Activated CD8-positive, alpha-beta memory T cell treated with anti-CD3 and anti-CD28 coated beads, Interleukin-2, amount 50 U/mL, for 48 hours (primary cell): Measurements from ENCODE around the gene SHC2.
"Not testable (repeated sequence)": the region's sequence is repeated elsewhere in the genome, so short reads cannot be mapped to it uniquely, and the experiment has no call there.

Experiments used
- DNase-seq: peaks from one replicate; pipeline ENCODE4 v3.0.0-alpha.2; 2020

The SHC2 gene

DNA sequence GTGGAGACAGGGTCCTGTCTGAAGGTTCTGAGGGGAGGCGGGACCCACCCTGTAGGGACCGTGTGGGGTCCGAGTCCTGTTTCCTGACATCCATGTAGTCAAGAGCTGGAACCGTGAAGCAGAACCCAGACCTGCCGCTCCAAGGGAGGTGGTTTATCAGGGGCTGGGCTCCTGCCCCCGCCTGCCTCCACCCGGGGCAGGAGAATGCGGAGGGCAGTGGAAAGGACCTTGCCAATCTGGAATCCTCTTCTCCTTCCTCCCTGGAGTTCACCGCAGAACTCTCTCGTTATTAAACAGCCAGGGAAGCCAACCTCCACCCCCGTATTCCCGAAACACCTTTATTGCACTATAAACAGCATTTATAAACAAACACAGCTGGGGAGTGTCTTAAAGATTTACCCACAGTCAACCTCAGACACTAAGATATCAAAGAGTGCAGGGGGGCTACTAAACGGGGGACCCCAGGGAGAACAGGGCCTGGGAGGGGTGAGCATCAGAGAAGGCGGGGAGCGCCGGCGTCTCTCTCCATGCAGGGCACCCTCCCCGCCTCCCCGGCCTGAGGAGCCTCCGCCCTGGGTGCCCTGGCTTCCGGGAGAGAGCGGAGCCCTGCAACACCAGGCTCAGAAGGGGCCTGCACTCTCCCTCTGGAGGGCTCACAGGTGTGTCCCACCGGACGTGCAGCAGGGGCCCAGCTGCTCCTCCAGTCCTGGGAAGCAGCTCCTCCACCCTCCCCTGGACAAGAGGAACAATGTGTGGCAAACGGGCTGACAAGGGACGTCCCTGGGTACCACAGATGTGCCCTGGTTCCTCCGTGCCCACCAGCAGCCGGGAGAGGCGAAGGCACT, 55.5 kb downstream of the SHC2 start:
- no peak for DNase-seq

DNA sequence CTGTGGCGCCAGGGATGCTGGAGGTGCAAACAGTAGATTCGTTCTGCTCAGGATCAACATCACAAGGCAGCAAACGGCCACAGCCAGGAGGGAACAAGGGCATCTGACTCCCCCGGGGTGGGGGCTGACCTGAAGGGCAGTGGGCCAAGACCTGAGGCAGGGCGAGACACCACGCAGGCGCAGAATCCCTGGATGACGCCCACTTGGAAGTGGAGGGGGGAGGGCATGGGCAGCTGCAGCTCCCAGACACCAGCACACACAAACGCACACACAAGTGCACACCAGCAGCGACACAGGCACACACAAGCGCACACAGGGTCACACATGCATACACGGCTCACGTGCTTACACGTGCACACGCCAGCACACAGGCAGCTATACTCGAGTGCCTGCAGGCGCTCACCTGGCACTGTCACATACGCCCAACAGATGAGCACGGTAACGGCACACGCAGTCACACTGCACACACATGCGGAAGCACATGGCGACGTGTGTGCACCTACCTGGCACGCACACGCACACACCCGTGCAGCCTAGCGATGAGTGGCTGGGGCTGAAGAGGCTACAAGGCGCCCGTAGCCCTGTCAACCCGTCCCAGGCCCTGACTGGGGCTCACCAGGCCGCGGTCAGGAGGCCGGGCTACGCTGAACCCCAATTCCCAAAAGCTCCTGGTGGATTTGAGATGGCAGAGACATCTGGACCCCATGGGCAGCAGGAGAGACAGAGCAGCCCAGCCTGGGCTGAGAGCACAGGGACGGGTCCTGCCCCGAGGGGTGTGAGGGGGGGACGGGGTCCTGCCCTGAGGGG, 57.4 kb downstream of the SHC2 start:
- no peak for DNase-seq

DNA sequence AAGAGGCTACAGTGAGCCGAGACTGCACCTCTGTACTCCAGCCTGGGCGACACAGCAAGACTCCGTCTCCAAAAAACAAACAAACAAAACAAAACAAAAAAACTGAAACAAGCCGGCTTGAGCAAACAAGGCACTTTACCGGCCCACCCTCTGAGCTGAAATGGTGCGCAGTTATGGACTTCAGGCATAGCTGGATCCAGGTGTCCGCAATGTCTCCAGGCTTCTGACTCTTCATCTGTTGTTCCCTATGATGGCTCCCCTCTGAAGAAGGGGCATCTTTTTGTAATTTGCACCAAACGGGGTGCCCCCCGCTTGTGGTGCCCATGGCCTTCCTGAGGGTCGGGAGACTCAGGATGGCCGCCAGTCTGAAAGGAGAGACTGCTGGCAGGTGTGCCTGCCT, 58.0 kb downstream of the SHC2 start:
- no peak for DNase-seq

DNA sequence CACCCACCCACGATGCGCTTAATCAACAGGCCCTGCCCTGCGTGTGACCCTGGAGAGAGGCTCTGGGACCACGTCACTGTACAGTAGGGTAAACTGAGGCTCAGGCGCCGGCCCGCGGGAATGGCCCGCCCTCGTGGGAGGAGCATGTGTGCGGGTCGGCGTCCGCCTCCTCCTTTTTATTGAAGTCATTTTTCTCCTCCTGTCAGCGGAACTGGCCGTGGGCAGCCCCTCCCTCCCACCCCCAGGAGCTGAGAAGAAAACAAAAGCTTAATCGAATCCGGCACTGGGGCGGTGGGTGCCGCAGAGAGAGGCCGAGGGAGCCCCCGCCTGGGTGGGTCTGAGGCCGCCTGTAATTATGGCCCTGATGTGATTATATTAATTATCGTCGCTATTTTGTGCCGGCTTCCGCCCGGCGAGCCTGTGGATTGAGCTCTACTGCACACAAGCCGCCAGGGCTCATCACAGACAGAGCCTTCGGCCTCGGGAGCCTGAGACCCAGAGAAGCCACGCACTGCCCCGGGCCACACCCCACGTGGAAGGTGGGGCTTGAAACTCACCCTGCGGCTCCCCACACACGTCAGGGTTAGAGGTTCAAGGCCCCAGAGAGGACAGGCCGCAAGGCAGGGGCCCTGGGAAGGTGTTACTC, 58.8 kb downstream of the SHC2 start:
- DNase-seq: no peak

DNA sequence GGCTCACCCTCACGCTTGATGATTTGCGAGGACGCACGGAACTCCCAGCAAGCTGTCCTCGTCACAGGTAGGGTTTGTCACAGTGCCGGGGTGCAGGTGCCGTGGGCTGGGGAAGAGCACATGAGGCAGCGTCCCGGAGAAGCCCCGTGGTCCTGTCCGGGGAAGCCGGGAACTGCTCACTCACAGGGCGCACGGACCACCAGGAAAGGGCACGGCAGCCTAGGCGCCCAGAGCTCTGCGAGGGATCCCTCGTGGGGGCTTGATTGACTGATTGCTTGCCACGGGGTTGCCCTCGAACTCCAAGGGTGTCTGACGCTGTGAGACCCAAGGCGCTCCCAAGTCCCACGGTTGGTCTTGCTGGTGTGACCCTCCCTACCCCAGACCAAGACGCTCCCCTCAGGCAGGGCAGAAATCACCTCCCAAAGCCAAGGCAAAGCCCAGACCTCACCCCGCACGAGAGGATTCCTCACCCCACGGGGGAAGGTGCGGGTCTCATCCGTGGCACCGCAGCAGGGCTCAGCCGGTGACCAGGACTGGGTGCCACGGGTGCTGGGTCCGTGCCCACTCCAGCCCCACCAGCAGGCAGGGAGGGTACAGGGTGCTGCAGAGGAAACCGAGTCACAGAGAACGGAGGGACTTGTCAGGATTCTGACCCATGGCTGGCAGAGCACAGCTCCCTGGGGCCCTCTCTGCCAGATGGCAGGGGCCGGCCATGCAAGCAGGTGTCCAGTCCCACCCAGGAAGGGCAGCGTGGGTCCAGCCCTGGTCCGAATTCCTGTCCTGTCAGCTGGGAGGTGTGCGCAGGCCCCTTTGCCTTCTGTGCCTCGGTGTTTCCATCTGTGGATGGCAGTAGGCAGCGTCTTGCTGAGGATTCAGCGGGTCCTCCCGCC, 59.6 kb downstream of the SHC2 start:
- DNase-seq: no peak

DNA sequence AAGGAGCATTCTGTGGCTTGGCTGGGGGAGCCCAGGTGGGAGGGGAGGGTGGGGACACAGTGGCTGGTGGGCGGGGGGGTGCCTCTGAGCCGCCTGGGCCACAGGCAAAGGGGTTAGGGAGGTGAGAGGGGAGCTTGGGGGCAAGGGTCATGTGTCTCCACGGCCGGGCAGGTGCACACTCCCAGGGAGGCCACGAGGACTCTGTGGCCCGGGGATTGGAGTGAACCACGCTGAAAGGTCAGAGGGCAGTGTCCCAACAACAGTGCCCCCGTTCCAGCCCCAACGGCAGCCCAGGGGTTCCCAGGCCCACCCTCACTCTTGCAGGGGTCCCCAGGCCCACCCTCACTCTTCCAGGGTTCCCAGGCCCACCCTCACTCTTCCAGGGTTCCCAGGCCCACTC, 61.5 kb downstream of the SHC2 start:
- no peak for DNase-seq

DNA sequence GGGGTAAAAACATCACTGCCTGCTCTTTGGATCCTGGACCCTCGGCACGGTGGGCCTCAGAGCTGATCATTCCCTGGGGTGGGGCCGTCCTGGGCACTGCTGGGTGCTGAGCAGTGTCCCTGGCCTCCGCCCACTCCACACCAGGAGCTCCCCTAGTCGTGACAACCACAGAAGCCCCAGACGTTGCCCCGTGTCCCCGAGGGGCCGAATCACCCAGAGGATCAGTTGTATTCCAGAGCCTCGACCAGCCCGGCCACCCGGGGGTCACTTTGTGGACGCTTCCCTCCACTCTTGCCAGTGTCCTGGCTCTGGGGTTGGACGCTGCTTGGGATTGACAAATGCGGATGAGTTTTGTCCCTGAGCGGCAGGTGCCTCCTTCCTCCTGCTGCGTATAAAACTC, 62.1 kb downstream of the SHC2 start:
- DNase-seq: no peak

DNA sequence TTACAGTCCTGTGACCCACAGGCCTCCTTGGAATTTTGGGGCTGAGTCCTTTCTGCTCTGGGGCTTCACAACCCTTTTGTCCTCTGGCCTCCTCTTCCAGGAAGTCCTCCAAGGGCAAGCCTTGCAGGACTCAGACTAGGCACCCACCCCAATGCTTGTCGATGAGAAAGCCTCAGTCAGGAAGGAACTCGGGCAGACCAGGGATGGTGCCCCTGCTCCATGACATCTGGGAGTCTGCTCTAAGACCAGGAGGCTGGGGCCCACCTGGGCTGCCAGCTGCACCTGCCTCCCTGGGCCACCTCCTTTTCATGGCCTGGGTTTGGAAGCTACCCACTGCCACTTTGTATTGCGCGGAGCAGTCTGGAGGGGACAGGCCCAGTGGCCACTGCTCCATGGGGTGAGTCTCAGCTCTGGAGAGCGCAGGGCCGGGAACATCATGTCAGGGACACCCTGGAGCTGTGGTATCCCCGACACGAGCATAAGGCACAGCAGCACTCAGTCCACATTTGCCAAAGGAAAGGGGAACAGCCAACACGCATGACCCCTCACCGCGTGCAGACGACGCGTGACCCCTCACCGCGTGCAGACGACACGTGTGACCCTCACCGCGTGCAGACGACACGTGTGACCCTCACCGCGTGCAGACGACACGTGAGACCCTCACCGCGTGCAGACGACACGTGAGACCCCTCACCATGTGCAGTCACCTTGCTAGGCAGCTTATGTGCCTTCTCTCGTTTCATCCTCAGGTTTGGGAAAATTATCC, 62.7 kb downstream of the SHC2 start:
- no peak for DNase-seq

DNA sequence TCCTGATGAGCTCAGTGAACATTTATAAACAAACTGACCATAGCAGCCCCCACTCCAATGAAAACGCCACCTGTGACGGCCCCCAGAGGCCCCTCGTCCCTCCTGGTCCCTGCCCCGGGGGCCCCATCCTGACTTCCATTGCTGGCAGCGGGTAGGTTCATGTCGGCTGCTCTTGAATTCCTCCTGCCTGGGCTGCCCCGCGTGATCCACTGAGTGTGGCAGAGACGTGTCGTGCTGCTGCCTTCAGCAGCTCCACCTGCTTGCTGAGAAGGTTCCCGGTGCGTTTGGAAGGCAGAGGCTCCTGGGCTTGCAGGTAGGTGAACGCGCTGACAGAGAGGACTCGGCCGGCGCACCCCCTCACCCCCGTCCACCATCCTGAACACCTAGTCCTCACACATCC, 63.5 kb downstream of the SHC2 start:
- DNase-seq: no peak

DNA sequence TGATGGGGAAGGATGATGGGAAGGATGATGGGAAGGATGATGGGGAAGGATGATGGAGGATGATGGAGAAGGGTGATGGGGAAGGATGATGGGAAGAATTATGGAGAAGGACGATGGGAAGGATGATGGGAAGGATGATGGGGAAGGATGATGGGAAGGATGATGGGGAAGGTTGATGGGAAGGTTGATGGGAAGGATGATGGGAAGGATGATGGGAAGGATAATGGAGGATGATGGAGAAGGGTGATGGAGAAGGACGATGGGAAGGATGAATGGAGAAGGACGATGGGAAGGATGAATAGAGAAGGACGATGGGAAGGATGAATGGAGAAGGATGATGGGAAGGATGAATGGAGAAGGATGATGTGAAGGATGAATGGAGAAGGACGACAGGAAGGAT, 65.4 kb downstream of the SHC2 start:
- DNase-seq: no peak

DNA sequence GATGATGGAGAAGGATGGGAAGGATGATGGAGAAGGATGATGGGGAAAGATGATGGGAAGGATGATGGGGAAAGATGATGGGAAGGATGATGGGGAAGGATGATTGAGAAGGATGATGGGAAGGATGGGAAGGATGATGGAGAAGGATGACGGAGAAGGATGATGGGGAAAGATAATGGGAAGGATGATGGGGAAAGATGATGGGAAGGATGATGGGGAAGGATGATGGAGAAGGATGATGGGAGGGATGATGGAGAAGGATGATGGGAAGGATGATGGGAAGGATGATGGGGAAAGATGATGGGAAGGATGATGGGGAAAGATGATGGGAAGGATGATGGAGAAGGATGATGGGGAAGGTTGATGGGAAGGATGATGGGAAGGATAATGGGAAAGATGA, 66.0 kb downstream of the SHC2 start:
- DNase-seq: not testable (repeated sequence)

DNA sequence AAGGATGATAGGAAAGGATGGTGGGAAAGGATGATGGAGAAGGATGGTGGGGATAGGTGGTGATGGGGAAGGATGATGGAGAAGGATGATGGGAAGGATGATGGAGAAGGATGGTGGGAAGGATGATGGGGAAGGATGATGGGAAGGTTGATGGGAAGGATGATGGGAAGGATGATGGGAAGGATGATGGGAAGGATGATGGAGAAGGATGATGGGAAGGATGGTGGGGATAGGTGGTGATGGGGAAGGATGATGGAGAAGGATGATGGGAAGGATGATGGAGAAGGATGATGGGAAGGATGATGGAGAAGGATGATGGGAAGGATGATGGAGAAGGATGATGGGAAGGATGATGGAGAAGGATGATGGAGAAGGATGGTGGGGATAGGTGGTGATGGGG, 67.3 kb downstream of the SHC2 start:
- DNase-seq: not testable (repeated sequence)

DNA sequence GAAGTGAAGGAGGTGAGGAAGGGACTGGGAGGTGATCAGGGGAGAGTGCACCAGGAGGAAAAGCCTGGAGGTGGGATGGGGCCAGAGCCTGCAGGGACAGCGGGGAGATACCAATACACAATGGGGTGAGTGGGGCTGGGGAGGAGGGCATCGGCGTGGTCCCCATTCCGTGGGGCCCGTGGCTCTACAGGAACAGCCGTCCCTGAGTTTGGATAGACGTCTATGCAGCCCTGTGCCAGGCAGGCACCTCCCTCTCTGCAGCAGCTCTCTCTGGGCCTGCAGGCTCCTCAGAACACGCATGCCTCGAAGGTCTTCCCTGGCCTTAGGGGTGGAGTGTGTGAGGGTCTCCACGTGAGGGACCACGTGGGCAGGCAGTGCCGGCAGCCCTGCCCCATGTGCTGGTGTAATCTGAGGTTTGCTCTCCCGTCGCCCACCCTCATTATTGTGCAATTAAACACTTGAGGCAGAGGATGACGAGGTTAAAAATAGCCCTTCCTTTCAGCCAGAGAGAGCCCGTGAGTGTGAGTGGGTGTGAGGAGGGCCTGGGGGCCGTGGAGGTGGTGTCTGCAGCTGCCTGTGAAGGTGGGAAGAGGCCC, 68.4 kb downstream of the SHC2 start:
- no peak for DNase-seq

DNA sequence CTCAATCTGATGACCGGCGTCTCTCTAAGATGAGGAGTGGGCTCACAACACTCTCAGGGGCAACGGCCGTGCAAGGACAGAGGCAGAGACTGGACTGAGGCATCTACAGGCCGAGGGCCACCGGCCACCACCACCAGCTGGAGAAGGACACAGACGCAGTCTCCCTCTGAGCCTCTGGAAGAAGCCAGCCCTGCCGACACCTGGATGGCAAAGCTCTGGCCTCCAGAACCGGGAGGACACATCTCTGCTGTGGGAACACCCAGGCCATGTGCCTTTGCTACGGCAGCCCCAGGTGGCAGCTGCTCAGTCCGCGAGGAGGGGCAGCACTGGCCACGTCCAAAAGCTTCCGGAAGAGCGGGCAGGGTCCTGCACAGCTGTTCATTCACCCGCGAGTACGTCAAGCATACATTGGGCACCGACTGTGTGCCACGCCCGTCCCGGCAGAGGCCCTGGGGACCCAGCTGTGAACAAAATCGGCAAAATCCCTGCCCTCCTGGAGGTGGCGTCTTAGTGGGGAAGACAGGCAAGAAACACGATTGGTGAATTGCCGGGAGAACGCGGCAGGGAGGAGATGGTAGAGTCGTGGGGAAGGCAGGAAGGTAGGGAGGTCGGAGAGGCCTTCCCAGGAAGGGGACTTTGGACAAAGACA, 69.0 kb downstream of the SHC2 start:
- no peak for DNase-seq

DNA sequence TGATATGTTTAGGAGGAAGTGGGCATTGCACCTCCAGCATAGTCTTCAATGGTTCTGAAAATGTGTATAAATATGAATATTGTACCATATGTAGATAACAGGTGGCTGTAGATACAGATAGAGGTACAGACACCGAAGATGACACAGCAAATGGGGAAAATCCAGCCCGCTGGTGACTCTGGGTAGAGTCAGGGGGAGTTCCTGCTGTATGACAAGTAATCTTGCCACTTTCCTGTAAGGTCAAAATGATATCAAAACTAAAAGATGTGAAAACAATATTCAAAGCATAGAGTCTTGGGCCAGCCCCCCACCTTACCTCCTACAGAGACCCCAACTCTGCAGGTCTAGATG, 69.7 kb downstream of the SHC2 start:
- DNase-seq: no peak

DNA sequence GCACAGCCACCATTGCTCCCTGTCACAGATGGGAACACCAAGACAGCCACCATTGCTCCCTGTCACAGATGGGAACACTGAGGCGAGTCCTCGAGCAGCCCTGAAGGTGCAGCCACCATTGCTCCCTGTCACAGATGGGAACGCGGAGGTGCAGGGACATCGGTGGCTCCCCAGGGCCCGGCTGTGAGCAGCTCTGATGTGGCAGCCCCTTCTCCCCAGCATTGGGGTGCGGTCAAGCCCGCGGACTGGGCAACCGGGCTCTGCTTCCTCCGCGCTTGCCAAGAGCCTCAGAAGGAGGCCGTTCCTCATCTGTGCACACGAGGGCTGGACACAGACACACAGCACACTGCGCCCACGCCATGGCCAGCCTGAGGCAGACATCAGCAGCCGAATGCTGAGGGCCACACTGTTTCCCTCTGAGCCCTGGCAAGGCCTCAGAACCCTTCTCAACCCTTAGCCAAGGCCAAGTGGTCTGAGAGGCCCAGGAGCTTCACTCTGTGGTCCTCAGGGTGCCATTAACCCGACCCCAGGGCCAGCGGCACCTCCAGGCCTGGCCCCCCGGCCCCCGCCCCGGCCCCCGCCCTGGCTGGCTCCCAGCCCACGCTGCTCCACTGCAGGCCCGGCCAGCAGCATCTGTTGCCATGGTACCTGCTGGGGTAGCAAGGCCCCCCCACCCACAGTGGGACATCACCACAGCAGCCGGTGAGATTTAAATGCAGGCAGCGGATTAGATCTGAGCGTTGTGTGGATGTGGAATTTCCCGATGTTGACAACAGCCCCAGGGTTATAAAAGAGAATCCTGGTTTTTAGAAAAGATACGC, 70.2 kb downstream of the SHC2 start:
- DNase-seq: no peak

DNA sequence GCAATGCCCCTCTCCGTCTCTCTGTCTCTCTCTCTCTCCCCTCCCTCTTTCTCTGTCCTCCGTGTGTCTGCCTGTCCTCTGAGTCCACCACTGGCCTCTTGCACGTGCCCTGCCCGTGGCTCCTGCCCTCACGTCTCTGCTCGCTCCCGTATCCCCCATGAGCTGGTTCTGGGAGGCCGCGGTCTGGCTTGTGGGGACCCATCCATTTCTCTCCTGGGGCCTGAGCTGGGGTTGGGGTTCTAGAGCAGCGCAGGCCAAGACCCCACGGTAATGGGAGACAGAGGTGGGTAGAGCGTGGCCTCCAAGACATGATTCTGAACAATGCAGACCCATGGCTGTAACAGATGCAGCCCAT, 70.9 kb downstream of the SHC2 start:
- no peak for DNase-seq

DNA sequence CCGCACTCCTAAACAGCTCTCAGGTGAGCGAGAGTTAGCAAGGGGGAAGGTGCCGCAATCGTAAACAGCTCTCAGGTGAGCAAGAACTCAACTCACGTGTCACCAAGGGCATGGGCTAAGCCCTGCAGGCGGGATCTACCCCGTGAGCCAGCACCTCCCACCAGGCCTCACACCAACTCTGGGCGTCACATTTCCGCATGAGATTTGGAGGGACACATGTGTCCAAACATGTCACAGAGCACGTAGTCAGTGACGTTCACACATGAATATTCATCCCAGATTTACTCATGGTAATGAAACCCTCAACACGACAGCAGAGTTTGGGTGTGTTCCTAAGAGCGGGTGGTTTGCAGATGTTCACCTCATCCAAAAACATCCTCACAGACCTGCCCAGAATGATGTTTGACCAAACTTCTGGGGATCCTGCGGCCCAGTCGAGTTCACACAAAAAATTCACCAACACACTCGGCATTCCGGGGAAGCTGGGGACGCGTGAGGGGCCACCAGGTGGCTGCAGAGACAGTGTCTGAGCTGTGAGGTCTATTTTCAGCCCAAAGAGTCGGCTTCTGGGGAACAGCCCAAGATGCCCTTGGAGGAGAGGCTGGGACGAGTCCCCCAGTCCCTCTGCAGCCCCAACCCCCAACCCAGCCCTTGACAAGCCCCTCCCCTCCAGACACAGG, 71.4 kb downstream of the SHC2 start:
- no peak for DNase-seq

DNA sequence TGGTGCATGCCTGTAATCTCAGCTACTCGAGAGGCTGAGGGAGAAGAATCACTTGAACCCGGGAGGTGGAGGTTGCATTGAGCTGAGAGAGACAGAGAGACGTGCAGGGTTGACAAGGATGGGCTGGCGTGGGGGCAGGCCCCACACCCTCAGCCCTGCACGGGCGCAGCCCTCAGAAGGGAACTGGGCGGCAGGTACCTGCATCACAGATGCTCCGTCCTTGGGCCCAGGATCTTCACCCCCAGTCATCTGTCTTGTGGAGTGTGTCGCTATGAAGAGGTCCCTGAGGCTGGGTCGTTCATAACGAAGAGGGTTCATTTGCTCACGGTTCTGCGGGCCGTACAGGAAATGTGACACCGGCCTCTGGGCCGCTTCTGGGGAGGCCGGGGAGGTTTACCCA, 72.1 kb downstream of the SHC2 start:
- no peak for DNase-seq

DNA sequence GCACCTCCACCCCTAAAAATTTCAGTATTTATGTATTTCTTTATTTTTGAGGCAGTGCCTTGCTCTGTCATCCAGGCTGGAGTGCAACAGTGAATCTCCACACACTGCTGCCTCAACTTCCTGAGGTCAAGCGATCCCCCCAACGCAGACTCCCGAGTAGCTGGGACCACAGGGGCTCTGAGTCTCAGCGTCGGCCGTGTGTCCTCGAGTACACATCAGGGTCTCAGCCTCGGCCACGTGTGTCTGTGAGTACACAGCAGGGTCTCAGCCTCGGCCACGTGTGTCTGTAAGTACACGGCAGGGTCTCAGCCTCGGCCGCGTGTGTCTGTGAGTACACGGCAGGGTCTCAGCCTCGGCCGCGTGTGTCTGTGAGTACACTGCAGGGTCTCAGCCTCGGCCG, 73.1 kb downstream of the SHC2 start:
- no peak for DNase-seq
